Vagina (tissue), 2 donors: Measurements from ENCODE around the gene NRXN2.

Experiments used
- CTCF ChIP-seq, 3 experiments: fragments of 450-650 bp in 2 of 3; fragments of 200-600 bp in 1 of 3; sonication (generic) in 1 of 3; IDR thresholded peaks; one replicate each; pipeline ENCODE4 v1.5.1; 2017 to 2019; ENCODE audit warnings: antibody characterized with exemption in 3 of 3, mild to moderate bottlenecking in 2 of 3, moderate library complexity in 2 of 3
- POLR2A ChIP-seq, 2 donors: fragments of 450-650 bp; IDR thresholded peaks; one replicate each; pipeline ENCODE4 v1.6.1; 2017; ENCODE audit warnings: antibody characterized with exemption in 2 of 2, mild to moderate bottlenecking in 2 of 2, moderate library complexity in 2 of 2

- TF ChIP-seq CTCF (IDR thresholded peaks at IDR 0.05) (no peak), POLR2A (IDR thresholded peaks at IDR 0.05) (no peak)
Observed at GRCh38 chr11:64605244-64605560, 117.8 kb downstream of the NRXN2 start.
